Myocyte (in vitro differentiated cells): ENCODE data around the gene PALB2. TPM values are rescaled to one million over a fixed set of nuclear protein-coding genes. Genes with fewer than 3 reads are reported as not detected.
A peak's percentile ranks its signal among the peaks of the same experiment; 100 is the strongest.
"Not testable (repeated sequence)": the region's sequence is repeated elsewhere in the genome, so short reads cannot be mapped to it uniquely, and the experiment has no call there.

Experiments
- DNase-seq: peaks from one replicate; pipeline ENCODE4 v3.0.0-alpha.2; 2012; ENCODE audit warnings: low read depth
- total RNA-seq: library from RNA; depleted of rRNA; stranded (reverse); fragments of >200 nt; gene quantifications from 2 replicates; pipeline ENCODE4 v1.2.3, GENCODE V29; 2014

The PALB2 gene
- total RNA-seq, 1 donor from 2014 or later, result 16.8 TPM

DNA sequence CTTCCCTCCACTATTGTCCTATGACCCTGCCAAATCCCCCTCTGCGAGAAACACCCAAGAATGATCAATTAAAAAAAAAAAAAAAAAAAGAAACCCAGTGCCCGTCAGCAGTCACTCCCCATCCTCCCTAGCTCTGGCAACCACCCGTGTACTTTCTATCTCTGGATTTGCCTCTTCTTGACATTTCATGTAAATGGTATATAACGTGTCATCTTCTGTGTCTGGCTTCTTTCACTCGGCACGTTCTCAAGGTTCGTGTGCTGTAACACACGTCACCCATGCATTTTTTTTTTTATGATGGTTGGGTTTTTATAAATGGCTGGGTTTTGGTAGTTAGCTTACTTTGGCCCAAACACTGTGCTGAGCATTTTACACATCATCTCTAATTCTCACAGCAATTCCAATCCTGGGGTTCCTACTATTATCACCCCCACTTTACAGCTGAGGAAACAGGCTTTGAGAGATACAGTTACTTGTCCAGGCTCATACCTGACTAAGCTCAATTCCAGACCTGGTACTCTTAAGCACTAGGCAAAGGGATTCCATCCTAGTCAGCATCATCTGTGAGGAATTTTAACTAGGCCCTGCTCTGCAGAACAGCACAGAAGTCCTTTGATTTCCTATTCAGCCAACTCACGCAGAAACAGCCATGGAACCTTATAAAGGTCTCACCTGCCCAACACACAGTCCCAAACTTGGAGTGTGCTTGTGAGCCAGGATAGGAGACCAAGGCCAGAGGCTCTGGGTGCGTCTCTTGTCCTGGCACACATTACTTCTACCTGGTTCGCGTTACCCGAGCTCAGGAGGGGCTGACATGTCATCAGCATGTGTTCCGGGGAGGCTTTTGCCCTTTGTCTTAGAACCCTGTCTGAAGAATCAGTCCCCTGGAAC lies 56.7 kb downstream of the PALB2 start:
- no peak for DNase-seq

GRCh38 chr16:23583271-23583670 lies 57.8 kb downstream of the PALB2 start:
- DNase-seq, result not testable (repeated sequence)

- no peak for DNase-seq
These were observed 59.3 kb downstream of the PALB2 start for GRCh38 chr16:23581764-23582163.

GRCh38 chr16:23580391-23580790 lies 60.7 kb downstream of the PALB2 start:
- no peak for DNase-seq

DNA sequence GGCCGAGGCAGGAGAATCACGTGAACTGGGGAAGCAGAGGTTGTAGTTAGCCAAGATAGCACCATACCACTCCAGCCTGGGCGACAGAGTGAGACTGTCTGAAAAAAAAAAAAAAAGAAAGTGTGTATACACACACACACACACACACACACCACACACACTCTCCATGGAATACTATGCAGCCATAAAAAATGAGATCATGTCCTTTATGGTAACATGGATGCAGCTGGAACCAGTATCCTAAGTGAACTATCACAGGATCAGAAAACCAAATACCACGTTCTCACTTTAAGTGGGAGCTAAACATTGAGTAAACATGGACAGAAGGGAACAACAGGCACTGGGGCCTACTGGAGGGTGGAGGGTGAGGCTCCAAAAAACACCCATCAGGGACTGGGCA lies 61.7 kb downstream of the PALB2 start:
- no peak for DNase-seq

DNA sequence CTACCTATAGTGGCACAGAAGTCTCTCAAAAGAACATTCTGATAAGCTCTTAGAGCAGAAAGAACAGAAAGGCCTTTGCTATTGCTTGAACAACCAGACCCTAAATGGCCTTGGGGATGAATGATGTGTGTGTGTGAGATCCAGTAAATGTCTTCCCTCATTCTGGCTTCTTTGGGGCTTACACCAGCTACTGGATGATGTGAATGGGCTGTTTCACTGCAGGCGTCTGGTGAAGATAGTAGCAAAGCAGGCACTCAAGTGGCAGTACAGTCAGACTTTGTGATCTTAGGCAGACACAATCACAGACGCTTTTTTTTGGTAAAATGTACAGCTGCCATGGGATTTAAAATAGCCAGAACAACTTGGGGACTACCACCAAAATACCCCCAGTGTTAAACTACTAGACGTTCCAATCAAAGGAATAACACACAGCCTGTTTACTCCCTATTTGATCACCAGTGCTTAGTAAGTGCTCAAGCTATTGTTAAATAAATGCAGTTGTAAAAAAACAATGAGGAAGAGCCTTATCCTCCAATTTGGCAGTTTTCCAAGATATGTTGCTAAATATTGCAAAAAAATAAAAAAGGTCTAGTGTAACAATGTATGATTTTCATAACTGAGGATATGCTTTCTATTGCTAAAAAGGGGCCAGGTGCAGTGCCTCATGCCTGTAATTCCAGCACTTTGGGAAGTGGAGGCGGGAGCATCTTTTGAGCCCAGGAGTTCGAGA lies 62.8 kb downstream of the PALB2 start:
- no peak for DNase-seq

DNA sequence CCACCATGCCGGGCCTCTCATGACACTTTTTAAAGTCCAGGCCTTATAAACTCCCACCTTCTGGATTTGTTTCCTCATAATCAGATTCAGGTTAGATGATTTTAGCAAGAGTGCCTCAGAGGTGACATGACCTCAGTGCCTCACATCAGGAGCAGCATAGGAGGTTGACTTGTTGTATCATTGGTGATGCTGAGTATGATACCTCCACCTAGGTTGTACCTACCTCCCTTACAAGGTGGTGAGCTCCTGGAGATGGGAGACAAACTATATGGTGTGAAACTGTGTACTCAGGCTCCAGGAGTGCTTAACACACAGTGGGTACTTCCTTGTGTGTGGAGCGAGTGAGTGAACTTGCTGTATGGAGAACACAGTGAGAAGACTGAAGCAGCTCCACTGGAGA lies 63.6 kb downstream of the PALB2 start:
- no peak for DNase-seq

DNA sequence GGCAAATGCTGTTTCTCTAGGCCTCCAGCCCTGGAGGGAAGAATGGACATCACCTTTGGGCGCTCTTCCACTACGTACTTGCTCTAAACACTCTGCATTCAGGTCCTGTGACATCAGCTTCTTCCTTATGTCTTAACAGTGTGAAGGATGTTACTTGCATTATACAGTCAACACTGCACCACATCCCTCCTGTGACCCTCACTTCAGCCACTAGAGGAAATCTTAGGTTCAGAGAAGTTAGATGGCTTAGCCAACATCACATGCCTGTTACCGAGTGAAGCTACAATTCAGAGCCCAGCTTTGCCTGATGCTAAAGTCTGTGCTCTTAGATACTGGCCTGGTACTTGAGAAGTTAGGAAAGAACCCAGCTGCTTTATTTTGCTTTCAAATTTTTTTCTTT lies 65.3 kb downstream of the PALB2 start:
- DNase-seq, result no peak

DNA sequence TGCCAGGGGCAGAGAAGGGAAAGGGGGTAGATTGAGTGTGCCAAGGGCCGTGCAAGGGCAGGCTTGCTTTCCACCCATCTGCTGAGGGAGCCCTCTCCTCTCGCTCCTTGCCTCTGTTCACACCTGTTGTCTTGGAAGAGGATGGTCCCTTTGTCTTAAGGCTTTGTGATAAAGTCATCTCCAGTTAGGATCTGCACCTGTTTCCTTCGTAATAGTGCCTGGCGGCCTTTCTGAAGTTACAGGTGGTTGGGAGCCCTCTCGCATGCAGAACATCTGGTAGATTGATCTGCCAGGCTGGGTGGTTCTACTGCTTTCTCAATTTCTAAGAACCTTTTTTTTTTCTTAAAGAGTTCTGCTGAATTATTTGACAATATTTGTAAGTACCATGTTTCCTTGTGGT lies 67.3 kb downstream of the PALB2 start:
- peak; percentile 61 for DNase-seq

DNA sequence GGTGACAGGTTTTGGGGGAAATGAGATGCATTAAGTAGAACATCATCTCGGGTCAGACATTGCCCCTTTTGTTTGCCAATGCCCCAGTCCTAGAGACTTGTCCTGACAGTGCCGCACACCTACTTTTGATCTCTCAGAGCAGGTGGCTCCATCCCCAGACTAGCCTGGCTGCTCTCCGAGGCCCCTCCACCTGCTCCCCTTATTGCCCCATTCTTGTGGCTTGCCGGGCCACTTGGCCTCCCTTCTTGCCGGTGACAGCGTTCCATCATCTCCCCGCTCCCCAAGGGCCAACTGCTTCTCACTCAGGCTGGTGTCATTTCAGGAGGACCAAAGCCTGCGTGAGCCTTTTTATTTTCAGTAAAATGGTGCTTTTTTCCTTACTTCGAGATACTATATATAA lies 68.7 kb downstream of the PALB2 start:
- peak; percentile 80 for DNase-seq

- no peak for DNase-seq
These were observed 69.2 kb downstream of the PALB2 start for GRCh38 chr16:23571895-23572294.

DNA sequence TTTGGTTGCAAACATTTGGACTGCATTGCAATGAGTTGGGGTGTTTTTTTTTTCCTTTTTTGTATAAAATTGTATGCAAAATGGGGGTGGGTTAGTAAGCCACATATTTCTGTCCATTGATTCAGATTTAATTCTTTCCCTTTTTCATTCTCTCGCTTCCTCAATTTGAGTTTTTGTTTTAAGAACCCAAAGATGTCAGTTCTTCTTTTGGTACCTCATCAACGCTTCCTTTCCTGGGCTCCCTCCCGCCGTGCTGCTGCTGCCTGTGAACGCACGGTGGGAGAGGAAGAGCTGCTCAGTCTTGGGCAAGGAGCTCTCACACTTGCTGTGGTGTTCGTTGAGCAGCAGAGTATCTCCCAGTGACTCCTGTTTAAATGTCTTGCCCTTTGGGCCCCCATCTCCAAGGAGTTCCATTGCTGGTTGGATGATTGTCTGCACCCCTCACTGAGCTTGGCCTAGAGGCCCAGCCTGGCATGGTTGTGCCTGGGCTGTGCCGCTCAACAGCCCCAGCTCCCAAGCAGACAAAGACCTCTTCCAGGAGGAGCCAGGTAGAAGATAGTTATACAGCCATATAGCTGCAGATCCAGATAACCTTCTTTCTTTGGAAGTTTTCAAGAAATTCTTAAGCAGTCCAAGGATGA lies 70.0 kb downstream of the PALB2 start:
- DNase-seq, result no peak

DNA sequence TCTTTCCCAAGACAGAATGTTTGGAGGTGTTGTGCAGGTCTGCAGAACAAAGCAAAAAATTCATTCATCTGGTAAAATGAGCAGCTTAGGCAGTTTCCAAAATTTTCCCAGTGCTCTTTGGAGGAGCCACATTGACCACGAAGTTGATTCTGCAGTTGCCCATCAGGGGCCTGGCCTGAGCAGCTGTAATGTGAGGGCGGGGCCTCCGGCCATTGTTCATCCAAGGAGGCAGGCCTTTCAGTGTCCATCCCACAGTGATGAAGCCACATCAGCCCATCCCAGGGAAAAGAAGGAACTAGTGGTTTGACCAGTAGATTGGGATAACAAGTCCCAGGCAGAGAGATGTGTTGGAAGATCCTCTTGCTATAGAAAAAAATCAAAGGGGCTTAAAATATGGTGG lies 73.5 kb downstream of the PALB2 start:
- peak; percentile 88 for DNase-seq

GRCh38 chr16:23566724-23567123 lies 74.4 kb downstream of the PALB2 start:
- DNase-seq, result peak; percentile 34

DNA sequence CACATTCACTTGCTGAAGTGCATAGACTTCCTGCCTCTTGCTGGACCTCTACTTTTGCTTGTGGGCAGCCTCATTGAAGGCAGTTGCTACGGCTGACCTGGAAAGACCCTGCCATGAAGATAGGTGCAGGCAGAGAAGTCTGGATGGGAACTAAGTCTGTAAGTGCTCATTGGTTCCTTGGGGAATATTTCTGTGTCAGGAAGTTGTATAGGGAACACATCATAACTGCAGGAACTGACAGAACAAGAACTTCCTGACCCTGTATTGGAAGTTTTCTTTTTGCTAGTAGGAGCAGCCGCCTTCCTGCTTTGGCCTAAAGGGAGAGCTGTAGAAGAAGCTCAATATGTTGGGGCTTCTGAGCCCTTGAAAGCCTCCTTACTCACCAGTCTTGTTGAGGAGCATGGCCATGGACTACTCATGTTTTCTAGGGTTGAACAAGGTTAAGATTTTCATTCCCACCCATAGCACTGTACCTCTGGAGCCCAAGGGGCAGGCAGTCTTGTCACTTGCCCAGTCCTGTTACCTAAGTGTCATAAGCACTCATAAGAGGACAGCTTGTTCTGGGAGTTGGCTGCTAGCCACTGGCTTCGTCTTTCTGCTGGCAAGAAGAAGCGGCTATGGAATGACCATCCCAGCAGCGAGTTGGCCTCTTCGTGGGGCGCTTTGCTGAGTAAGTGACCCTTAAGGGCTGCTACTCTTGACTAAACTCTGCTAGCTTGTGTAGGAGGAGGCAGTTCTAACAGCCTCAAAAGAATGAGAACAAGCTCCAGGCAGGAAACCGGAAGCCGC lies 76.3 kb downstream of the PALB2 start:
- peak; percentile 29 for DNase-seq

DNA sequence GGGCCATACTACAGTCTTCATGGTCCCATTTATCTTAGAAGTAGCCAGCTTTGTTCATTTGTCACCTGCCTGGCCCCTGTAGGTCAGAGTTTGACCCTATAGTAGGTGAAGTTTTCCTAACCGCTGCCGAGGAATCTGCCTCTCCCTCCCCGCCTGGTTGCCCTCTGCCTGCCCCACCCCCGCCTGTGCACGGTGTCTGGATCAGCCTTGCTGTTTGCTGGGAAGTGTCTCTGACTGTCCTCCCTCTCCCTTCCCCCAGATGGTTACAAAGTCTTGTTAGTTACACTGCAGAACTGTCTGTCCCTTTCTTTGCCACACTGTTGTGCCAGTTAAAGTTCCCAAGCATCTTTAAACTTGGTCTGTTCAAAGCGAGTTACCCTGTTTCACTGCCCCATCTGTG lies 77.9 kb downstream of the PALB2 start:
- DNase-seq, result no peak

GRCh38 chr16:23562505-23562904 lies 78.6 kb downstream of the PALB2 start:
- DNase-seq, result no peak

- no peak for DNase-seq
These were observed 79.5 kb downstream of the PALB2 start for GRCh38 chr16:23561586-23561985.

DNA sequence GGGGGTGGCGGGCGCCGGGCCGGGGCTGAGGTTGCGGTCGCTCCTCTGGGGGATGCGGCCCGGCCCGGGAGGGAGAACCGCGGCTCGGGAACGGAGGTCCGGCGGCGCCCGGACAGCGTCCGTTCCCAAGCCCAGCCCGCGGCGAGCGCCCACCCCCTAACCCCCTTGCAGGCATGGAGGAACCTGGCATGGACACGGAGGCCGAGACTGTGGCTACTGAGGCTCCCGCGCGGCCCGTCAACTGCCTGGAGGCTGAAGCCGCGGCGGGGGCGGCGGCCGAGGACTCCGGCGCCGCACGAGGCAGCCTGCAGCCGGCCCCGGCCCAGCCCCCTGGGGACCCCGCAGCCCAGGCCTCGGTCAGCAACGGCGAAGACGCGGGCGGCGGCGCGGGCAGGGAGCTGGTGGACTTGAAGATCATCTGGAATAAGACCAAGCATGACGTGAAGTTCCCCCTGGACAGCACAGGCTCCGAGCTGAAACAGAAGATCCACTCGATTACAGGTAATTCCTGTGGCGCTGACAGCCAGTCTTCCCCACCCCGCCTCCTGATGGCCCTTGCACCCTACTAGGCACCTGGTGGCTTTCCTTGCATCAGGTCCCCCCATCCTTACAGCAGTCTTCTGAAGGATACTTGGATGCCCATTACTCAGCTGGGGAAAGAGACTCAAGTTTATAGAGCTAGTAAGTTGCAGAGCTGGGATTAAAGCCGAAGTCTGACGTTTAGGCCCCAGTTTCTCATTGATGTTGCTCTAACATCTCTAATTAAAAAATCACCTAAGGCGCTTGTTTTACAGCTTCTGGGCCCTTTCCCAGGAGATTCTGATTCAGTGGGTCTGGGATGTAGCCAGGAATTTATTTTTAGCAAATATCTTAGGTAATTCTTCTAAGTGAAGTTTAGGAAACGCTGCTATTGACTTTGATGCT lies 83.1 kb downstream of the PALB2 start:
- no peak for DNase-seq
